Kidney glomerular epithelial cell (primary cell): Measurements from ENCODE around the gene PPP1R9A.

Experiments used
- DNase-seq: peaks from one replicate; lab custom pipeline; 2025; lab: John Stamatoyannopoulos, UW

Gene PPP1R9A

DNA sequence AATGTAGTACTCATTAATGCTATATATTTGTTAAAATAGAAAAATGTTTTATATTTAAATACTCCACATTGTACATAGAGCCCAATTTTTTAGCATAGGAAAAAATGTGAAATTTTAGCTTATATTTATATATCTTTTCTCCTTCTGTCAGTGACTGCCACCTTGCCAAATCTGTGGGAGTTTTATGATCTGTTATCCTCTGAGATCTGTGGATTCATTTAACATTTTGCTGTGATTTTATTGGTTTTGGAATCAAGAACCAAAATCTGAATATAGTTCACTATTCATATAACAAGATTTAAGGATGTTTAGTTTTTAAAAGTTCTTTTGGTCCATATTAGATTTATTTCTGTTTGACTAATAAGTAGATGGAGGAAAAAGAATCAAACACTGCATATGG lies 127.9 kb downstream of the PPP1R9A start:
- no peak for DNase-seq

DNA sequence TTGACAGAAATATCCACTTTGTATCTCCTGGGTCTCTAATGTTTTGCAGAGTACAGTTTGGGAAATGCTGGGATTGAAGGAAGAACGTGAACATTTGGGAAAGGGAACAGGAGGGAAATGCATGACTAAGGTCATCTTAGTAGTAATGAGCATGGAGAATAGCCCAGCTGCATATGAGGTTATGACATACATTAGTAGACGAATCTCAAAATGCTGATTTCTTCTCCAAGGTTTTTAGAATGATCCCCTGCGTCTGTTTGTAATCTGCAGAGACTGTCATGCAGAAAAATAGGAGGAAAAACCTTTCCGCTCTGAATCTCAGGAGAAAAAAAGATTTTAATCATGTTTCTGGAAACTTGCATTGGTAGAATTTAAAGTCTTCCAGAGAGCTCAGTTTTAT lies 133.6 kb downstream of the PPP1R9A start:
- no peak for DNase-seq

DNA sequence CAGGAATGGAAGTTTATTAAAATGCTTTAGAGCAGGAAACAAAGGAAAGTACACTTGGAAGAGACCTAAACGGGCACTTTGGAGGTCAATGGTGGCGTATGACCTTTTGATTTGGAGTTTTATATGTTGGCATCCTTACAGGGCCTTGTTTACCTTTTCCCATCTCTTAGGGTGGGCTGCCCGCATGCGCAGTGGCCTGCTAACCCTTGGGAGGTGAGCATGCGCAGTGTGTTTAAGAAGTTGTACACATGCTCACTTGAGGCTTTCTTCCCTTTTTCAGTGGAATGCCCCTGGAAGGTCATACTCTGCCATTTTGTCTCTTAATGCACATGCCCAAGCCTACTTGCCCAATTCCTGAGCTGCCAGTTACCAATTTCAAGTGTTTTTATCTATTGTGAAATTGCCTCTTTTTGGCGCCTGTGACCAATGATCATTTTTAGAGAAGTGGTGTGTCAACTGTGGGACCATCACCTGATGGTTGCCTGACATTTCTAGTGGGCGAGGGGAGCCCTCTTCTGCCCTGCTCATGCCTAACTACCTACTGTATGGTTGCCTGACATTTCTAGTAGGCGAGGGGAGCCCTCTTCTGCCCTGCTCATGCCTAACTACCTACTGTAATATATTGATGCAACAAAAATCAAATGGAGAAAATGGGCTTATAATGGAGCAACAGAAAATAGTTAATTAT lies 138.0 kb downstream of the PPP1R9A start:
- DNase-seq, result no peak

DNA sequence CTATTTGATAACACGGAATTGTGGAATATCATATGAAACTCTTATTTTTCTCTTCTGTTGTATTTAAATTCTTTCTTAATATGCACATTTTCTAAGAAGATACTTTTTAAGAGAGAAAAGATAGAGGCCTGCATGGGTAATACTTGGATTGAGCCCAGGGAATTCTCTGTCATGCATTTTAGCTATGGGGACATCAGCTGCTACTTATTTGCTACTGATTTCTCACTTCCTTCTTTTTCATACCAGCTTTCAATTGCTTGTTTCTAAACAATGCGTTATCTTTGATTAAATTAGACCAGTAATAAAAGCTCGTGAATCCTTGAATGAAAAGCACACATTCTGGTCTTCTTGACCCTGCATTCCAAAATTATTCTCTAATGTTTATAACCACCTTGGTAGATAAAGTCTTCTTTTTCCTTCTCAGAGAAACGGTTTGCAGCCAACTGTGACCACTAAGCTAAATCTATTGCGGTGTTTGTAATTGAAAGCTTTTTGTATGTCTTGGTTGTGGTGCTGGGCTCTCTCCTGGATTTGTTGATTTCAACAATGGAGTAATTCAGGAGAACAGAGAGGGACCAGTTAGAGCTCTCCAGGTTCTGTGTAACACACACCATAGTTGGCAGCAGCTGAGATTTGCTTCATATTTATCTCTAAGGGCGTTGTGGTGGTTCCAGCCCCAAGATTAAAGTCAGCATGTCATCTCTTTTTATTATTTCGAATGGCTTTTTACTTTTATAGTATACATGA lies 139.3 kb downstream of the PPP1R9A start:
- DNase-seq, result peak; percentile 38

- DNase-seq, result no peak
Observed at GRCh38 chr7:95047291-95047690, 139.9 kb downstream of the PPP1R9A start.

DNA sequence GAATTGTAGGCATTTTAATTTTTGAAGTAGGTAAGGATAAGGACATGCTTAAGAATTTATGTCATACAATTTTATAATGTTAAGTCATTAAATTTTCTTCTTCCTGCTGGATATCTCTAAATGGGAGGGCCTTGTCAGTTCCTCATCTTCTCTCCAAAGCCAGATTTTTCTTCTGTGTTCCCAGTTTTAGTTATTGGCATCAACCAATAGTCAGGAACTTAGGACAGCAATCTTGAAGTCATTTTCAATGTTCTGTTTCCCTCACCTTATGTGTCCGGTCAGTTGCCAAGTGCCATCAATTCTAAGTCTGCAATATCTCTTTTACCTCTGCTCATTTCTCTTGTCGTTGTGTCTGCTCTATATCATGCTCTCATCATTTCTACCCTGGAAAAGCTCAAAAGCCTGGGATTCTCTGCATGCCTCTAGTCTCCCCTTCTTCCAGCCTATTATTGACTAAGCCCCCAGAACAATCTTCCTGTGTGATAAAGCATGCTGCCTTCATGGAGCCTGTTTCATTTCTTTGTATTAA lies 145.2 kb downstream of the PPP1R9A start:
- no peak for DNase-seq

DNA sequence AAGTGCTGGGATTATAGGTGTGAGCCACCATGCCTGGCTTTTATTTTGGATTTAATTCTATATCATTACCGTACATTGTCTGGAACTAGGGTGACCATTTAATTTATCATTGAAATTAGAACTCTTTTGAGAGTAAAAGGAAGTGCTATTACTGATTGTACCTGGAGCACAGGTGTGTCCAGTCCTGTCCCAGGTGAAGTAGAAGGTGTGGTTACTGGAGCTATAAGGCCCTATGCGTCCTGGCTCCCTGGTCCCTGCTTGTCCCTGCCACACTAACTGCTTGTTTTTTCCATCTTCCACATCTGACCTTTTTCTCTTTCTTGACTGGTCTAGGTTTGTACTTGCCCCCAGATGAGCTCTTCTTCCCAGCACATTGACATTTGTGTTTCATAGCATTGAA lies 147.0 kb downstream of the PPP1R9A start:
- no peak for DNase-seq

DNA sequence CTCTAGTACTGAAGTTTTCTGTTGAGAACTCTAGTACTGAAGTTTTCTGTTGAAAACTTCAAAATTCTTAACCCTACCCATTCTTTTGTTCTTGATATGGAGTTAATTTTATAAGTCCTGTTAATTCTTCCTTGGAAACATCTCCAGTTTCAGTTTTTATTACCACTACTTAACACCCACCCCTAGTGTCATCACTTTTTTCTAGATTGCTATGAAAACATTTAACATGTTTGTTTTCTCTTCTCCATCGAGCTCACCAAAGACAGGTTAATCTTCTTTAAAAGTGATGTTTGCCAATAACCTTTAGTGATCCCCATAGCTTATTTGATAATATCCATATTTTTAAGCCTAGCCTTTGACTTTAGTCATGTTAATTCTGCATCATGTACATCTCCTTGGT lies 147.9 kb downstream of the PPP1R9A start:
- no peak for DNase-seq

GRCh38 chr7:95056107-95056739 lies 148.8 kb downstream of the PPP1R9A start:
- peak; percentile 42 for DNase-seq

DNA sequence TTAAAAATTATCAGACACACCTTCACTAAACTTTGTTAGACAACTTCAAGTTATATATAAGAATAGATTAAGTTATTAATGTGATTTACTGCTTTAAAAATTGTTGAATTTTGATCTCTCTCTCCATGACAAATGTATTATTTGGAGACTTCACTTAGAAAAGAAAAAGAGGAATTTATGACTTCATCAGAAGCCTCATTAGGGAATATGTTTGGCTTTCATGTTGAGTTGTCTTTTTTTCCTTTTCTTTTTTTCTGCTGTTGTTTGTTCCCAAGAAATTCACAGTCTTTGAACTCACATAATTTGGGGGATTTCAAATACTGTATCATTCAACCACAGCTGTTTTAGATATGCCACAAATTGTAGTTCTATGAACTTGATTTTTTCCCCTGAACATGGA lies 149.5 kb downstream of the PPP1R9A start:
- DNase-seq, result no peak

GRCh38 chr7:95059842-95060313 lies 152.5 kb downstream of the PPP1R9A start:
- peak; percentile 18 for DNase-seq

DNA sequence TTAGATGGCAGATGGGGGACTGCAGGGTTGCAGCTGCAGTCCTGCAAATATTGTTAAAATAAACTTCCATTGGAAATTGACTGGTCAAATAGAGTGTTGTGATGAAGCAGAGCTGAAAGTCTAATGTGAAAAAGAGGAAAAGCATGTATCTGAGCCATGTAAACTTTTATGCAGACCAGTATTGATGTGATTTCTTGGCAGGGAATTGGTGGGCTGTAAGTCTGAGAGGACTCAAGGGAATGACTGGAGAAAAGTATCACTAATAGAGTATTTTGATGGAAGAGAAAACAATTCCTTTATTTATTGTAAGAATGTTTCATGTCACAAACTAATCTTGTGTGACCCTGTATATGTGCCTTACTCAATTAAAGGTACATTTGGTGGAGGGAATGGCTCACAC lies 155.5 kb downstream of the PPP1R9A start:
- DNase-seq, result no peak

- peak; percentile 63 for DNase-seq
Observed at GRCh38 chr7:95066737-95067530, 159.5 kb downstream of the PPP1R9A start.

GRCh38 chr7:95088536-95089215 lies 181.3 kb downstream of the PPP1R9A start:
- peak; percentile 29 for DNase-seq

DNA sequence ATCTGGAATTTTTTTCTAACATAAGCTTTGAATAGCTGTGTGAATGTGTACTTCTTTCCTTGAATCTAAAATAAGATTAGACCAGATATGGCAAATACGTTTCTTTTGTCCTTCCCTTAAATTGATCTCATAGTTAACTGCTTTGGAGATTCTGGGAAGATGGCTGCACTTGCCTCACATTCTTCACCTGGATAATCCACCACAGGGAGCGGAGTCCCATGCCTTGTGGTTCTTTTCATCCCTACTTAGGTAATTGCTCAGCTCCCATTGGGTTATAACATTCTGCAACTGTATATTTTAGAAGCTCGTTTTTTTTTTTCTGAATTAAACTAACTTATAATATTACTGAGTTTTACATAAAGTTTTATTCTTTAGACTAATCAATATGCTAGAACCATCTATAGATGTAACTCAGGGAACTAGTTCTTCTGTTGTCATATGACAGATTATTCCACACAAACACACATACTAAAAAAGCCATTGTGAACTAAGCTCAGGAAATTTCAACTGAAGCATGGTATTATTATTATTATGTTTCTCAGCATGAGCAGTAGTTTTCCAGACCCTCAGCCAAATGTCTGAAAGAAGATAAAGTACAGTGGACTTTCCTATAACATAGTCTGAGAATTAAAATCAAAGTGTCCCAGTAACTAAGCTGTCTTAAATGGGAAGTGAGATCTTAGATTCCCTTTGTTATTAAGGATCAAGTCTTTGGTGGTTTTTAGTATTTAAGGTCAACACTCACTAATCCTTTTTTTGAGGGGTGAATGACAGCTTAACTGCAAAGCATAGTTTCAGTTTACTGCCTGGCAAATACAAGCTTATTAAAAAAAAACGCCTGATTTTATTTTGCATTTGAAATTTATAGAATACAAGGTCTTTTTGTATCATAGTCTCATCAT lies 182.3 kb downstream of the PPP1R9A start:
- no peak for DNase-seq

GRCh38 chr7:95092324-95092723 lies 184.9 kb downstream of the PPP1R9A start:
- DNase-seq, result no peak

GRCh38 chr7:95095259-95095965 lies 188.0 kb downstream of the PPP1R9A start:
- no peak for DNase-seq

DNA sequence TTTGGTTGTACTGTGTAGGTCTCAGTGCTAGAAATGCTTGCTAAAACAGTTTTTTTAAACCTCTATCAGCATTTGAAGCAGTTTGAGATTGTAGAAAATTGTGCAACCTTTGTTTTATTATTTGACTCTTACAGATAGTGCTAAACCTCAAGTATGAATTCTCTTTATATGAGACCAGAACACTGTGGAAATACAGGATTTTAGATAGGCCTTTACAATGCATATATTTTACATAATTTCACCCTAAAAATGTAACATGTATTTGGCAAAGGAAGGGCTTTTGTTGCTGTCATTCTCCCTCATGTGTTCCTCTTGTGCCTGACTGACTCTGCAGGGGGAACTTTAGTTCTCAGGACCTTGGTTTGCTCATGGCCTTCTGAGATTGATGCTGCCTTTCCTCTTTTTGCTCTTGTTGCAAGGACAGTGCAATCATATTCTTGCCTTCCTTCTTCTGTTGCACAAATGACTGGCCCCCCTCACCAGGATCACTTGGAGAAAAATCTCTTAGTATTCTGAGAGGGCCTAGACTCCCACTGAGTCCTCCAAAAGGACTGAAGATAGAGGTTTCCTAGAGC lies 188.7 kb downstream of the PPP1R9A start:
- DNase-seq, result no peak

GRCh38 chr7:95097291-95097690 lies 189.9 kb downstream of the PPP1R9A start:
- no peak for DNase-seq
